GM12878 (cell line): ENCODE results near the gene ANKRD60. TPM values are rescaled to one million over a fixed set of nuclear protein-coding genes. Genes with fewer than 3 reads are reported as not detected.

Source experiments
- ATAC-seq: fragments of 200-7000 bp; cut with Tn5 transposase; 3 replicates; pipeline ENCODE4 v1.9.1; 2020; ENCODE audit warnings: mild to moderate bottlenecking, moderate library complexity
- BruUV-seq: library from RNA; stranded (reverse); fragments of 400-500 nt; replicated peaks from 2 replicates; lab custom pipeline; 2021; lab: Mats Ljungman, UMichigan
- CTCF ChIA-PET: fragments of 300-600 bp; sonication (Branson Sonifier 250); formaldehyde crosslinking; extraction: SDS; loops from one replicate; lab custom pipeline; 2021; ENCODE audit warnings: inconsistent platforms; lab: Yijun Ruan, JAX
- POLR2A ChIA-PET: fragments of 350-600 bp; formaldehyde crosslinking; extraction: SDS; loops from one replicate; lab custom pipeline; 2021; ENCODE audit warnings: inconsistent platforms; lab: Charles Lee
- RAD21 ChIA-PET: fragments of 300-600 bp; sonication (Branson Sonifier 250); formaldehyde crosslinking; loops from one replicate; lab custom pipeline; 2023; ENCODE audit warnings: antibody characterized with exemption; ENCODE audit not compliant: unreplicated experiment; lab: Charles Lee
- SMC1A ChIA-PET: fragments of 300-600 bp; sonication (Branson Sonifier 250); formaldehyde crosslinking; loops from one replicate; lab custom pipeline; 2023; ENCODE audit not compliant: unreplicated experiment, uncharacterized antibody; lab: Charles Lee
- DNase-seq: peaks from one replicate; pipeline ENCODE4 v3.0.0-alpha.2; 2011; ENCODE audit warnings: low read depth, low spot score
- FAIRE-seq: peaks from 3 replicates; lab custom pipeline; 2011; peaks lifted over from hg19 to GRCh38; lab: Jason Lieb, UNC
- H2AFZ ChIP-seq: 2 replicates; pipeline ENCODE4 v1.6.0; 2011; ENCODE audit warnings: low read depth, low read length, control low read depth; ENCODE audit not compliant: control insufficient read depth
- H3K27ac ChIP-seq: 2 replicates; pipeline ENCODE4 v1.5.1; 2011; ENCODE audit warnings: control low read depth; ENCODE audit not compliant: control insufficient read depth, insufficient read depth
- H3K27me3 ChIP-seq, 2 experiments: replicated peaks in 1 of 2; 2 replicates each; pipeline versions ENCODE4 v1.6.0 to v1.6.1; 2011; ENCODE audit warnings: low read length in 1 of 2; ENCODE audit not compliant: control insufficient read depth in 2 of 2, insufficient read depth in 2 of 2
- H3K36me3 ChIP-seq, 2 experiments: 2 replicates each; pipeline ENCODE4 v1.5.1; 2011; ENCODE audit warnings: low read length in 1 of 2; ENCODE audit not compliant: control insufficient read depth in 2 of 2, insufficient read depth in 2 of 2
- H3K4me1 ChIP-seq: 2 replicates; pipeline ENCODE4 v1.6.1; 2011; ENCODE audit warnings: mild to moderate bottlenecking, low read length, moderate library complexity, mixed read lengths; ENCODE audit not compliant: control insufficient read depth, insufficient read depth
- H3K4me2 ChIP-seq: 2 replicates; pipeline ENCODE4 v1.6.0; 2011; ENCODE audit warnings: control low read depth; ENCODE audit not compliant: control insufficient read depth, insufficient read depth
- H3K4me3 ChIP-seq: fragments of 200-600 bp; sonication (generic); 2 replicates; pipeline ENCODE4 v1.5.1; 2016
- H3K79me2 ChIP-seq: 2 replicates; pipeline ENCODE4 v1.6.0; 2011; ENCODE audit warnings: low read length; ENCODE audit not compliant: control insufficient read depth, insufficient read depth
- H3K9ac ChIP-seq: 2 replicates; pipeline ENCODE4 v1.8.0; 2011; ENCODE audit warnings: low read length, control low read depth, mixed read lengths; ENCODE audit not compliant: control insufficient read depth, insufficient read depth
- H3K9me3 ChIP-seq: replicated peaks from 3 replicates; pipeline ENCODE4 v1.5.1; 2011; ENCODE audit warnings: mild to moderate bottlenecking, low read length; ENCODE audit not compliant: control insufficient read depth, insufficient read depth
- H4K20me1 ChIP-seq: 2 replicates; pipeline ENCODE4 v1.6.0; 2011; ENCODE audit not compliant: control insufficient read depth, insufficient read depth
- ASH2L ChIP-seq: fragments of 300-600, 200-600 bp; sonication (generic); IDR thresholded peaks from 2 replicates; pipeline ENCODE4 v1.6.1; 2017; ENCODE audit warnings: low read depth, mild to moderate bottlenecking, borderline replicate concordance
- ATF2 ChIP-seq: IDR thresholded peaks from 2 replicates; pipeline ENCODE4 v1.6.1; 2012; ENCODE audit warnings: low read length, inconsistent platforms
- E2F4 ChIP-seq: IDR thresholded peaks from 2 replicates; pipeline ENCODE4 v1.6.1; 2012; ENCODE audit warnings: low read depth, low read length, improper control_type of control experiment
- FOXK2 ChIP-seq: fragments of 450-650 bp; IDR thresholded peaks from 2 replicates; pipeline ENCODE4 v1.6.1; 2017; ENCODE audit warnings: mild to moderate bottlenecking, moderate library complexity
- IKZF2 ChIP-seq, 2 experiments: fragments of 450-650 bp; IDR thresholded peaks; 2 replicates each; pipeline ENCODE4 v1.6.1; 2017; ENCODE audit warnings: mild to moderate bottlenecking in 2 of 2, moderate library complexity in 2 of 2
- MEF2B ChIP-seq: fragments of 450-650 bp; IDR thresholded peaks from 2 replicates; pipeline ENCODE4 v1.6.1; 2018; ENCODE audit warnings: mild to moderate bottlenecking, moderate library complexity; ENCODE audit not compliant: partially characterized antibody, poor library complexity, severe bottlenecking
- MYB ChIP-seq: fragments of 150-350 bp; IDR thresholded peaks from 2 replicates; pipeline ENCODE4 v1.6.1; 2014; ENCODE audit warnings: mild to moderate bottlenecking, low read depth, low read length, borderline replicate concordance
- NRF1 ChIP-seq: conservative IDR thresholded peaks from 2 replicates; pipeline ENCODE4 v1.6.1; 2011; ENCODE audit warnings: mild to moderate bottlenecking, low read depth, low read length, improper control_type of control experiment
- PAX8 ChIP-seq: fragments of 450-650 bp; IDR thresholded peaks from 2 replicates; pipeline ENCODE4 v1.6.1; 2017; ENCODE audit warnings: mild to moderate bottlenecking, moderate library complexity
- RAD51 ChIP-seq: fragments of 450-650 bp; IDR thresholded peaks from 2 replicates; pipeline ENCODE4 v1.6.1; 2016; ENCODE audit warnings: moderate library complexity, mild to moderate bottlenecking, inconsistent platforms
- RELA ChIP-seq: fragments of 450-650 bp; IDR thresholded peaks from 2 replicates; pipeline ENCODE4 v1.8.0; 2014; ENCODE audit warnings: borderline replicate concordance; ENCODE audit not compliant: partially characterized antibody
- SREBF2 ChIP-seq: IDR thresholded peaks from 2 replicates; pipeline ENCODE4 v1.6.1; 2012; ENCODE audit warnings: mild to moderate bottlenecking, low read length
- YBX1 ChIP-seq: fragments of 450-650 bp; IDR thresholded peaks from 2 replicates; pipeline ENCODE4 v1.6.1; 2016; ENCODE audit warnings: antibody characterized with exemption
- ZBTB11 ChIP-seq: fragments of 450-650 bp; formaldehyde crosslinking; IDR thresholded peaks from 2 replicates; pipeline ENCODE4 v1.5.0; 2022; ENCODE audit warnings: mild to moderate bottlenecking, missing genetic modification characterization
- ZNF592 ChIP-seq: fragments of 450-650 bp; IDR thresholded peaks from 2 replicates; pipeline ENCODE4 v1.6.1; 2017; ENCODE audit warnings: mild to moderate bottlenecking, moderate library complexity
- ZSCAN29 ChIP-seq: fragments of 450-650 bp; IDR thresholded peaks from 2 replicates; pipeline ENCODE4 v1.6.1; 2017; ENCODE audit warnings: mild to moderate bottlenecking, moderate library complexity
- WGBS: methylation state at CpG from one replicate; pipeline ENCODE4 v1.1.6; 2016; ENCODE audit warnings: low lambda C conversion rate; ENCODE audit not compliant: insufficient replicate concordance, insufficient coverage; ENCODE audit errors: missing lambda C conversion rate; 5-methylcytosine and 5-hydroxymethylcytosine counted together
- in situ Hi-C: fragments of 300-500 bp; cut with MboI; formaldehyde crosslinking; loops from 9 replicates; pipeline ENCODE4 v1.14.3; 2018; ENCODE audit warnings: mixed read lengths
- intact Hi-C: fragments of 100-400 bp; cut with micrococcal nuclease; formaldehyde crosslinking; loops from one replicate; pipeline ENCODE4 v1.14.2; 2022; ENCODE audit not compliant: unreplicated experiment
- polyA plus RNA-seq, 11 experiments: library from polyadenylated mRNA; depleted of rRNA in 4 of 11; unstranded in 6 of 11; stranded (reverse) in 5 of 11; fragments of >200 nt; fragmentation: Nextera tagmentation in 4 of 11; fragmentation: Illumina TruSeq in 1 of 11; extraction: Ambion mirVana in 4 of 11; extraction: Trizol in 1 of 11; gene quantifications; 1 replicate in 1 of 11; 2 replicates in 10 of 11; pipeline versions ENCODE4 v1.2.1 to v1.2.3, GENCODE V29; 2011 to 2016; ENCODE audit warnings: inconsistent platforms in 2 of 11, missing spikeins in 2 of 11, low read depth in 1 of 11
- total RNA-seq, 4 experiments: library from RNA; depleted of rRNA in 3 of 4; stranded (reverse); fragments of >200 nt in 3 of 4; fragmentation: Illumina TruSeq in 1 of 4; extraction: Trizol in 1 of 4; gene quantifications; 2 replicates each; pipeline versions ENCODE4 v1.2.1 to v1.2.3, GENCODE V29; 2013 to 2021

ANKRD60 gene
- total and polyA plus RNA-seq, 10 of the 15 experiments (the other 5 are each of a cell fraction or from before 2014, with no cell fraction given) = not detected

- H3K36me3 ChIP-seq = no peaks in the 10 kb centered on the region
- 17% methylated on average over 4 of the region's 4 CpGs for WGBS
- peaks cover 0 to 2% of the 10 kb centered on the region in 2 experiments; a peak in 1 of 4 replicates for H3K27me3 ChIP-seq
- H3K9me3 ChIP-seq = no peaks in the 10 kb centered on the region
- H4K20me1 ChIP-seq = no peaks in the 10 kb centered on the region
- no peak overlapping the region for H3K9ac ChIP-seq
- RAD21 ChIA-PET = interaction anchor here (1.1 to 1.3 kb wide), 2 partner anchors 10 to 39 kb away, joined by 3 read pairs; no protein-coding TSS in a partner anchor
- no TSS peak for BruUV-seq
- in situ Hi-C loops (no loop called here), intact Hi-C loops (no loop called here)
- POLR2A ChIA-PET = no interaction called here
- FAIRE-seq = no peak
- SMC1A ChIA-PET = interaction anchor here (0.6 kb wide), 1 partner anchor 37 kb away, joined by 3 read pairs; no protein-coding TSS in a partner anchor
- CTCF ChIA-PET = interaction anchor here (0.6 to 1.4 kb wide), 3 partner anchors 10 to 820 kb away, joined by 3 read pairs; no protein-coding TSS in a partner anchor
- H3K4me1 ChIP-seq = no peaks in the 10 kb centered on the region
- no peak overlapping the region for H3K27ac ChIP-seq
- H3K4me2 ChIP-seq = no peak overlapping the region
- no peak for DNase-seq
- no peak overlapping the region for H2AFZ ChIP-seq
- H3K4me3 ChIP-seq = no peak overlapping the region
- no peaks in the 10 kb centered on the region for H3K79me2 ChIP-seq
- no peak for ATAC-seq
- TF ChIP-seq IKZF2 (IDR thresholded peaks at IDR 0.05) (no peak), RELA (no peak), ATF2 (no peak), MEF2B (no peak), PAX8 (no peak), NRF1 (no peak), MYB (no peak), RAD51 (no peak), ASH2L (no peak), E2F4 (no peak), FOXK2 (no peak), ZNF592 (no peak), YBX1 (no peak), ZSCAN29 (no peak), ZBTB11 (CRISPR knock-in tag) (no peak), SREBF2 (no peak)
These were observed 59.0 kb downstream of the ANKRD60 start for GRCh38 chr20:58169450-58169849.
